Measurements from ENCODE around the gene JPT1.

GRCh38 chr17:75146592-75146991, 7.7 kb downstream of the JPT1 start:
- TF ChIP-seq EZH2phosphoT487 (IDR thresholded peaks at IDR 0.05; ENCODE audit: borderline replicate concordance, low read length) (no peak), CTCF (IDR thresholded peaks at IDR 0.05; ENCODE audit: low read depth, low read length, poor library complexity, severe bottlenecking) (no peak)
